Choroid plexus epithelial cell (primary cell): ENCODE results near the gene TBR1.
A peak's percentile ranks its signal among the peaks of the same experiment; 100 is the strongest.

Experiments used
- DNase-seq: peaks from one replicate; pipeline ENCODE4 v3.0.0-alpha.2; 2010; ENCODE audit warnings: low read depth
- H3K4me3 ChIP-seq: 2 replicates; pipeline ENCODE4 v1.5.1; 2011; ENCODE audit warnings: low read depth, mild to moderate bottlenecking, control low read depth, low read length, moderate library complexity
- CTCF ChIP-seq: conservative IDR thresholded peaks from 2 replicates; pipeline ENCODE4 v1.5.1; 2011; ENCODE audit warnings: low read depth, mild to moderate bottlenecking, control low read depth, inconsistent platforms, low read length, moderate library complexity

Gene TBR1

GRCh38 chr2:161414042-161415033 is 1.8 kb upstream of the TBR1 start:
- no peak for DNase-seq
- TF ChIP-seq CTCF = peak; percentile 26
- H3K4me3 ChIP-seq = peak overlapping the region; percentile 60

- no peak for DNase-seq
- H3K4me3 ChIP-seq = peak overlapping the region; percentile 60
- TF ChIP-seq CTCF = no peak
These were observed 787 bp upstream of the TBR1 start for GRCh38 chr2:161415034-161415986.

GRCh38 chr2:161416708-161417437 is 776 bp downstream of the TBR1 start:
- DNase-seq = no peak
- no peak for TF ChIP-seq CTCF
- H3K4me3 ChIP-seq = no peak overlapping the region

- no peak for DNase-seq
These were observed 1.6 kb downstream of the TBR1 start for GRCh38 chr2:161417438-161418274.

GRCh38 chr2:161418275-161418714 is 2.2 kb downstream of the TBR1 start:
- H3K4me3 ChIP-seq = no peak overlapping the region
- no peak for DNase-seq
- TF ChIP-seq CTCF = no peak

More at GRCh38 chr2:161417438-161418274, 1.6 kb downstream of the TBR1 start:
- no peak for TF ChIP-seq CTCF
- no peak overlapping the region for H3K4me3 ChIP-seq
